Stimulated activated CD8-positive, alpha-beta memory T cell treated with anti-CD3 and anti-CD28 coated beads, Interleukin-4, amount 100 ng/mL, for 1 hour (primary cell): Measurements from ENCODE around the gene EI24.

Source experiments
- DNase-seq, 2 donors: peaks; one replicate each; pipeline ENCODE4 v3.0.0-alpha.2; 2020; ENCODE audit warnings: low read depth in 2 of 2, low spot score in 1 of 2

Gene EI24

DNA sequence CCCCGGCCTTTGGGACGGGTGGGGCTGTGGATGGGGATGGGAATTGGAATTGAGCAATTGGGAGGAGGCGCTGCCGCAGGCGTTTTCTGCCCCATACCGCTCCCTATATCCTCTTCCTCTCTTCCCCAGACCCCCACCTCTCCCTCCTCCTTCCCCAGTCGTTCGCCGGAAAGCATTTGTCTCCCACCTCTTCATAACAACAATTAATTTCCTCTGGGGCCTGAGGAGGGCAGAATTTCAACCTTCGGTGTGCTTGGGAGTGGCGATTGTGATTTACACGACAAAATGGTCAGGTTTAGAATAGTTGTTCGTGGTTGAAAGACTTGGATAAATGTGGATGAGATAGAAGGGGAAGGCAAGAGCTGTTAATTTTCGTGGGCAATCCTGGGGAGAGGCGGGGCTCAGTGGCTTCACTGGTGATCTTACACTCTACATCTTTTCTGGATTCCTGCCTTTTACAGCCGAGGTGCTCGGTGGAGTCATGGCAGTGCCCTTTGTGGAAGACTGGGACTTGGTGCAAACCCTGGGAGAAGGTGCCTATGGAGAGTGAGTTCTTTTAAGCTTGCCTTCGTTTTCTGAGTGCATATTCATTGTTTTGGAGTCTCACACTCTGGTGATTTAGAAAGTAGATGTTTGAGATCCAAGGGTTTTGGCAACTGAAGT is 57.1 kb downstream of the EI24 start:
- peak in 1 of 2 donors; percentile 1 for DNase-seq

DNA sequence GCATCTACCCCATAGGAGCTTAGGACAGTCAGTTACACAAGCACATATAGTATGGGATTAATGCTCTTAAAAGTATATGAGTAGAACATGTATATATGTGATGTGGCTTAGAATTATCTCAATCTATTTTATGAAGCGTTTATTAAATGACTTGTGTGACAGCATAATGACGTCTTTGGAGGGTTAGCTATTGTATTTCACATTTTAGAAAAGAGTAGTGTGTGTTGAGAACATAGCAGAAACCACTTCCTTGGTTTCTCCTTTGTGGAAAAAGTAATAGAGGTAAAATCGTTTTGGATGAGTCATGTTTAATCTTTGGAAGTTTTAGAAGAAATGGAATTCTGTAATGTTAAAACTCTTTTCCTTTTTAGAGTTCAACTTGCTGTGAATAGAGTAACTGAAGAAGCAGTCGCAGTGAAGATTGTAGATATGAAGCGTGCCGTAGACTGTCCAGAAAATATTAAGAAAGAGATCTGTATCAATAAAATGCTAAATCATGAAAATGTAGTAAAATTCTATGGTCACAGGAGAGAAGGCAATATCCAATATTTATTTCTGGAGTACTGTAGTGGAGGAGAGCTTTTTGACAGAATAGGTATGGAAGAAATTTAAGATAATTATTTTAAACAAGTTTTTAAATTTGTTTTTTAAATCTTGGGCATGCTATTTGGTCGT is 58.1 kb downstream of the EI24 start:
- no peak for DNase-seq
